Esophagus squamous epithelium (tissue), 4 donors: ENCODE measurements around the gene DLX3.

Experiments
- CTCF ChIP-seq, 6 experiments: fragments of 450-650 bp in 4 of 6; fragments of 200-600 bp in 2 of 6; sonication (generic) in 2 of 6; IDR thresholded peaks; one replicate each; pipeline ENCODE4 v1.5.1; 2016 to 2019; ENCODE audit warnings: antibody characterized with exemption in 6 of 6, mild to moderate bottlenecking in 4 of 6, moderate library complexity in 4 of 6
- POLR2A ChIP-seq, 4 donors: fragments of 450-650 bp; IDR thresholded peaks; one replicate each; pipeline ENCODE4 v1.6.1; 2017; ENCODE audit warnings: antibody characterized with exemption in 4 of 4, mild to moderate bottlenecking in 4 of 4, moderate library complexity in 3 of 4

- no peak for TF ChIP-seq POLR2A (IDR thresholded peaks at IDR 0.05)
- TF ChIP-seq CTCF (IDR thresholded peaks at IDR 0.05) = no peak
Measured at GRCh38 chr17:49994085-49995054, 654 bp downstream of the DLX3 start.
